ENCODE measurements around the gene RBKS. TPM values are rescaled to one million over a fixed set of nuclear protein-coding genes. Genes with fewer than 3 reads are reported as not detected.

RBKS gene
- total RNA-seq, 1 experiment from 2014 or later, result 1.7 TPM

GRCh38 chr2:27869763-27870162, 20.4 kb downstream of the RBKS start (continued):
- TF ChIP-seq ZBTB43 (CRISPR knock-in tag; IDR thresholded peaks at IDR 0.05) (no peak), ZBTB21 (CRISPR knock-in tag; IDR thresholded peaks at IDR 0.05; ENCODE audit: borderline replicate concordance) (no peak), MXD4 (CRISPR knock-in tag; IDR thresholded peaks at IDR 0.05; ENCODE audit: borderline replicate concordance) (no peak), ZNF425 (CRISPR knock-in tag; conservative IDR thresholded peaks at IDR 0.05) (no peak), GABPB1 (CRISPR knock-in tag; IDR thresholded peaks at IDR 0.05) (no peak), ATF6 (CRISPR knock-in tag; IDR thresholded peaks at IDR 0.05) (no peak), ZSCAN18 (CRISPR knock-in tag; IDR thresholded peaks at IDR 0.05) (no peak)

GRCh38 chr2:27866237-27866636, 23.9 kb downstream of the RBKS start:
- no peak overlapping the region for H3K4me3 Mint-ChIP-seq
- no peaks in the 10 kb centered on the region for H3K9me3 Mint-ChIP-seq
- no peak overlapping the region for H3K27ac Mint-ChIP-seq
- peaks cover 55% of the 10 kb centered on the region for H3K27me3 Mint-ChIP-seq (ENCODE audit: low read depth)
- H3K36me3 Mint-ChIP-seq, result no peaks in the 10 kb centered on the region
- ATAC-seq (no peak), DNase-seq (ENCODE audit: low spot score) (no peak)
- CTCF ChIA-PET, result no interaction called here
- H3K4me1 Mint-ChIP-seq, result no peaks in the 10 kb centered on the region
- POLR2A ChIA-PET, result no interaction called here
- TF ChIP-seq TEAD1 (CRISPR knock-in tag; IDR thresholded peaks at IDR 0.05), result no peak
- no peak for TF ChIP-seq ZNF425 (CRISPR knock-in tag; conservative IDR thresholded peaks at IDR 0.05)
- no peak for TF ChIP-seq ZSCAN18 (CRISPR knock-in tag; IDR thresholded peaks at IDR 0.05)
- no peak for TF ChIP-seq EMX1 (CRISPR knock-in tag; IDR thresholded peaks at IDR 0.05)
- no peak for TF ChIP-seq E2F4 (CRISPR knock-in tag; IDR thresholded peaks at IDR 0.05; ENCODE audit: borderline replicate concordance, low read depth)
- TF ChIP-seq ZNF532 (CRISPR knock-in tag; IDR thresholded peaks at IDR 0.05; ENCODE audit: borderline replicate concordance), result no peak
- no peak for TF ChIP-seq MLX (CRISPR knock-in tag; IDR thresholded peaks at IDR 0.05)

Data from WTC11 (cell line).